Ascending aorta (tissue), 2 donors: ENCODE results near the gene GRSF1. TPM values are rescaled to one million over a fixed set of nuclear protein-coding genes. Genes with fewer than 3 reads are reported as not detected.

Source experiments
- DNase-seq, 2 donors: peaks; one replicate each; pipeline ENCODE4 v3.0.0-alpha.2; 2019; ENCODE audit warnings: low spot score in 2 of 2
- H3K27ac ChIP-seq, 2 donors: fragments of 200-600 bp; sonication (generic); one replicate each; pipeline ENCODE4 v1.5.1; 2016 to 2017; ENCODE audit warnings: mild to moderate bottlenecking in 1 of 2
- H3K27me3 ChIP-seq: fragments of 200-600 bp; sonication (generic); one replicate; pipeline ENCODE4 v1.5.1; 2017
- H3K36me3 ChIP-seq, 2 donors: fragments of 200-600 bp; sonication (generic); one replicate each; pipeline ENCODE4 v1.5.1; 2016
- H3K4me1 ChIP-seq, 2 donors: fragments of 200-600 bp; sonication (generic); one replicate each; pipeline ENCODE4 v1.5.1; 2016 to 2017; ENCODE audit warnings: mild to moderate bottlenecking in 1 of 2
- H3K4me3 ChIP-seq, 2 donors: fragments of 200-600 bp; sonication (generic); one replicate each; pipeline ENCODE4 v1.5.1; 2016 to 2017; ENCODE audit warnings: mild to moderate bottlenecking in 1 of 2
- H3K9me3 ChIP-seq, 2 donors: fragments of 200-600 bp; sonication (generic); one replicate each; pipeline ENCODE4 v1.5.1; 2016
- CTCF ChIP-seq, 3 experiments: fragments of 200-600 bp in 2 of 3; fragments of 450-650 bp in 1 of 3; sonication (generic) in 2 of 3; IDR thresholded peaks; one replicate each; pipeline ENCODE4 v1.5.1; 2016 to 2019; ENCODE audit warnings: antibody characterized with exemption in 3 of 3, mild to moderate bottlenecking in 1 of 3, moderate library complexity in 1 of 3
- intact Hi-C: fragments of 100-400 bp; cut with DNase I; formaldehyde crosslinking; loops from one replicate; pipeline ENCODE4 v1.15.1; 2023
- total RNA-seq: library from RNA; depleted of rRNA; stranded (reverse); fragments of >200 nt; gene quantifications from one replicate; pipeline ENCODE4 v1.1.0, GENCODE V29; 2016

Gene GRSF1
- total RNA-seq, 1 donor from 2014 or later, result 23.3 TPM

- DNase-seq, result no peak
- intact Hi-C loops, result no loop called here
- no peaks in the 10 kb centered on the region for H3K27me3 ChIP-seq
- no peak overlapping the region for H3K4me3 ChIP-seq
- no peaks in the 10 kb centered on the region for H3K9me3 ChIP-seq
- no peak overlapping the region for H3K27ac ChIP-seq
- H3K4me1 ChIP-seq, result no peaks in the 10 kb centered on the region
- H3K36me3 ChIP-seq, result no peaks in the 10 kb centered on the region
- TF ChIP-seq CTCF (IDR thresholded peaks at IDR 0.05), result no peak
Observed at GRCh38 chr4:70873216-70873615, 33.5 kb upstream of the GRSF1 start.

- Histone ChIP-seq H3K36me3 (no peaks in the 10 kb centered on the region), H3K27ac (no peak overlapping the region), H3K4me1 (no peaks in the 10 kb centered on the region), H3K4me3 (no peak overlapping the region), H3K9me3 (no peaks in the 10 kb centered on the region), H3K27me3 (no peaks in the 10 kb centered on the region)
- intact Hi-C loops, result no loop called here
- TF ChIP-seq CTCF (IDR thresholded peaks at IDR 0.05), result no peak
- DNase-seq, result no peak
Observed at GRCh38 chr4:70868778-70869177, 29.1 kb upstream of the GRSF1 start.

DNA sequence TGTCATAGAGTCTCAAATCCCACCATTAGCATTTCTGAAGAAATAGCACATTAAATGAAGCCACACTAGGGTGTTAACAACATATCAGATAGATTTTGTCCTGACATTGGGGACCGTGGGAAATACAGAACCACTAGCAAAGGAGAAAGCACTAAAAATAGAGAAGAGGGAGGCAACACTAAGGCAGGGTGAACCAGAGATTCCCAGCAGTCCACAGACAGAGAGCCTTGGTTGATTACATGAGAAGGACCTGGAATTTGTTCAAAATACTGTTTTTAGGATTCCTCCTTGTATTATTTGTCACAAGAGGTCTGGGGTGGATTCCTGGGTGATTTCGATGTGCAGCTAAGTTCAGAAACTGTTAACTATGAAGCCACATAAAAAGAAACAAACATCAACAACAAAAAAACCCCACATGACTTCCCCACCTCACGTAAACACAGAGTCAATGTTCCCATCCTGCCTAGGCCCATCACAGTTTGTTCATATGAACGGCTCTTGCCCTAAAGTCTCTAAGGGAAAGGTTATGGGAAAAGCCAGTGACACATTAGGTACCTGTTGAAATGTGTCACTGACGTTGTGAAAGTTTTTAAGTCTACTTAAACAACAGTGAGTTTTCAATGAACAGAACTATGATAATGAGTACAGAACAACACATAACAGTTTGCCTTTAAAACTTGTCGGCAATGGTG, 23.6 kb upstream of the GRSF1 start:
- no peaks in the 10 kb centered on the region for H3K9me3 ChIP-seq
- intact Hi-C loops, result no loop called here
- H3K4me3 ChIP-seq, result no peak overlapping the region
- DNase-seq, result no peak
- no peaks in the 10 kb centered on the region for H3K36me3 ChIP-seq
- no peak for TF ChIP-seq CTCF (IDR thresholded peaks at IDR 0.05)
- H3K27ac ChIP-seq, result no peak overlapping the region
- no peaks in the 10 kb centered on the region for H3K27me3 ChIP-seq
- H3K4me1 ChIP-seq, result no peaks in the 10 kb centered on the region

DNA sequence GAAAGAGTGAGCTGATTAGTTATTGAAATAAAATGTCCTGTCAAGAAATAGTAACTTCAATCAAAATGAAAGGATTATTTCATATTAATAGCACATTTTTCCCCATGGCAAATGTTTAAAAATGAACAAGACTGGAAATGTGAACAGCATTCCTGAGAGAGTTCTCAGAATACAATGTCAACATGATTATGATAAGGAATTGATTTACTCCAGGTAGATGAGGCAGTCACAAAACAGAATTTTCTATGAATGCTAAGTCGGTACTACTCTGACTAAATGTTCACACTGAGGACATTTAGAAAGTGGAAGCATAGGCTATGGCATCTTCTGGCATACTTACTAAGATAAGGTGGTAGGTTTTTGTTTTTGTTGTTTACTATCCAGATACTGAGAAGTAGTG, 19.4 kb upstream of the GRSF1 start:
- no peak for DNase-seq
- Histone ChIP-seq H3K4me1 (no peaks in the 10 kb centered on the region), H3K27me3 (no peaks in the 10 kb centered on the region), H3K36me3 (no peaks in the 10 kb centered on the region), H3K9me3 (no peaks in the 10 kb centered on the region), H3K4me3 (no peak overlapping the region), H3K27ac (no peak overlapping the region)
- intact Hi-C loops, result no loop called here
- no peak for TF ChIP-seq CTCF (IDR thresholded peaks at IDR 0.05)

DNA sequence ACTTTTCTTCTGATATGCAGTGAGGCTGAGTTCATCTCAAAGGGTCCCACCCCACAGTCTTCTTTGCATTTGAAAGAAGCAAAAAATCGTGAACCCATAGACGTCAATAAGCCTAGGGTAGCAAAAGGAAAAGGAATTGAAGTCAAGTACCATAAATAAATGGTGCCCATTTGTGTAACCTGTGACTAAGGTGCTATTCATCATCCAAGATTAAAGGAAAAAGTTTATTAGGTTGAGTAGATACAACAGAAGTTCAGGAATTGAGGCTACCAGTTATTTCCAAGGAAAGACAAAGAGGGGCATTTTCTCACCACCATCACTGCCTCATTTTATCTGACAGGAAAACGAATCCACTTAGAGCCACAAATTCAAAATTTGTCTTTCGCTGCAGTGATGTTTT, 18.8 kb upstream of the GRSF1 start:
- no peak for DNase-seq
- Histone ChIP-seq H3K36me3 (no peaks in the 10 kb centered on the region), H3K4me1 (no peaks in the 10 kb centered on the region), H3K4me3 (no peak overlapping the region), H3K27ac (no peak overlapping the region), H3K9me3 (no peaks in the 10 kb centered on the region), H3K27me3 (no peaks in the 10 kb centered on the region)
- intact Hi-C loops, result no loop called here
- TF ChIP-seq CTCF (IDR thresholded peaks at IDR 0.05), result no peak

DNA sequence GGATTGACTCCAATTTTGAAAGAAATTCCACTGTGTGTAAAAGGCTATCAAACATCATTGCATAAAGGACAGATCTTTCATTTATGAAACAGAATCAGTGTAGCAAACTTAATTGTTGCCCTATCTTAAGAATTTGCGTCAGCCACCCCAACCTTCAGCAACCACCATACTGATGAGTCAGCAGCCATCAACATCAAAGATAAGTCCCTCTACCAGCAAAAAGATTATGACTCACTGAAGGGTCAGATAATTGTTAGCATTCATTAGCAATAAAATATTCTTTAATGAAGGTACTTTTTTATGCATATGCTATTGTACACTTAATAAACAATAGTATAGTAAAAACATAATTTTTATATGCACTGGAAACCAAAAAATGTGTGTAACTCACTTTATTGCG, 15.8 kb upstream of the GRSF1 start:
- Histone ChIP-seq H3K4me3 (no peak overlapping the region), H3K4me1 (no peaks in the 10 kb centered on the region), H3K36me3 (no peaks in the 10 kb centered on the region), H3K27me3 (no peaks in the 10 kb centered on the region), H3K9me3 (no peaks in the 10 kb centered on the region), H3K27ac (no peak overlapping the region)
- no peak for DNase-seq
- TF ChIP-seq CTCF (IDR thresholded peaks at IDR 0.05), result no peak
- intact Hi-C loops, result no loop called here
